AG04450 (cell line): ENCODE measurements around the gene S100A14. TPM values are rescaled to one million over a fixed set of nuclear protein-coding genes. Genes with fewer than 3 reads are reported as not detected.

Experiments used
- CTCF ChIA-PET: fragments of 300-600, 350-600 bp; formaldehyde crosslinking; extraction: SDS; loops from one replicate; lab custom pipeline; 2022; ENCODE audit warnings: antibody characterized with exemption, inconsistent platforms; lab: Charles Lee
- POLR2A ChIA-PET: fragments of 350-600 bp; formaldehyde crosslinking; extraction: SDS; loops from one replicate; lab custom pipeline; 2021; ENCODE audit warnings: antibody characterized with exemption, inconsistent platforms; lab: Yijun Ruan, JAX
- DNase-seq: peaks from one replicate; pipeline ENCODE4 v3.0.0-alpha.2; 2011; ENCODE audit warnings: low read depth, low spot score
- H3K27ac ChIP-seq: one replicate; pipeline ENCODE4 v1.5.1; 2012; ENCODE audit warnings: low read depth, low read length, control low read depth
- H3K27me3 ChIP-seq: one replicate; pipeline ENCODE4 v1.6.0; 2012; ENCODE audit warnings: low read length; ENCODE audit not compliant: control insufficient read depth, insufficient read depth
- H3K4me3 ChIP-seq: 2 replicates; pipeline ENCODE4 v1.5.1; 2011; ENCODE audit warnings: mild to moderate bottlenecking, low read depth, low read length, control low read depth
- H3K9me3 ChIP-seq: 2 replicates; pipeline ENCODE4 v1.5.1; 2012; ENCODE audit warnings: low read length; ENCODE audit not compliant: control insufficient read depth, insufficient read depth
- polyA plus RNA-seq: library from polyadenylated mRNA; depleted of rRNA; stranded (reverse); fragments of >200 nt; gene quantifications from 2 replicates; pipeline ENCODE4 v1.2.3, GENCODE V29; 2011
- TF ChIP-seq, protein P1 (sequence below): IDR thresholded peaks from 2 replicates; pipeline ENCODE4 v1.5.1; 2011; ENCODE audit warnings: low read depth, low read length, control low read depth, inconsistent platforms

The S100A14 gene
- polyA plus RNA-seq, 1 experiment: not detected

DNA sequence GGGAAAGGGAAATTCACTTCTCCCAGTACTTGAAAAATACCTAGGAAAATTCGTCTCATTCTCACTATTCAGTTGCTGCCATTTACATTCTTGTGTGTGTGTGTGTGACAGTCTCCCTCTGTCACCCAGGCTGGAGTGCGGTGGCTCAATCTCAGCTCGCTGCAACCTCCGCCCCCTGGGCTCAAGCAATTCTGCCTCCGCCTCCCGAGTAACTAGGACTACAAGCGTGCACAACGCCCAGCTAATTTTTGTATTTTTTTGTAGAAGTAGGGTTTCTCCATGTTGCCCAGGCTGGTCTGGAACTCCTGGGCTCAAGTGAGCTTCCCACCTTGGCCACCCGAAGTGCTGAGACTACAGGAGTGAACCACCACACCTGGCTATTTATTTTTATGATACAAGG, 43.5 kb upstream of the S100A14 start:
- CTCF ChIA-PET: interaction anchor here (0.7 to 1.9 kb wide), 6 partner anchors 18 to 486 kb away, joined by 3 to 8 read pairs (median 6); partner anchors contain the start of genes S100A1 and S100A13
- H3K4me3 ChIP-seq: peak overlapping the region; percentile 92
- TF ChIP-seq, protein P1, sequence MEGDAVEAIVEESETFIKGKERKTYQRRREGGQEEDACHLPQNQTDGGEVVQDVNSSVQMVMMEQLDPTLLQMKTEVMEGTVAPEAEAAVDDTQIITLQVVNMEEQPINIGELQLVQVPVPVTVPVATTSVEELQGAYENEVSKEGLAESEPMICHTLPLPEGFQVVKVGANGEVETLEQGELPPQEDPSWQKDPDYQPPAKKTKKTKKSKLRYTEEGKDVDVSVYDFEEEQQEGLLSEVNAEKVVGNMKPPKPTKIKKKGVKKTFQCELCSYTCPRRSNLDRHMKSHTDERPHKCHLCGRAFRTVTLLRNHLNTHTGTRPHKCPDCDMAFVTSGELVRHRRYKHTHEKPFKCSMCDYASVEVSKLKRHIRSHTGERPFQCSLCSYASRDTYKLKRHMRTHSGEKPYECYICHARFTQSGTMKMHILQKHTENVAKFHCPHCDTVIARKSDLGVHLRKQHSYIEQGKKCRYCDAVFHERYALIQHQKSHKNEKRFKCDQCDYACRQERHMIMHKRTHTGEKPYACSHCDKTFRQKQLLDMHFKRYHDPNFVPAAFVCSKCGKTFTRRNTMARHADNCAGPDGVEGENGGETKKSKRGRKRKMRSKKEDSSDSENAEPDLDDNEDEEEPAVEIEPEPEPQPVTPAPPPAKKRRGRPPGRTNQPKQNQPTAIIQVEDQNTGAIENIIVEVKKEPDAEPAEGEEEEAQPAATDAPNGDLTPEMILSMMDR: no peak
- H3K9me3 ChIP-seq: no peaks in the 10 kb centered on the region
- POLR2A ChIA-PET: interaction anchor here (1.5 kb wide), 1 partner anchor 26 kb away, joined by 10 read pairs; the partner anchor contains the start of gene CHTOP
- H3K27me3 ChIP-seq: no peaks in the 10 kb centered on the region
- no peak overlapping the region for H3K27ac ChIP-seq
- no peak for DNase-seq

- TF ChIP-seq, protein P1: no peak
- no peaks in the 10 kb centered on the region for H3K27me3 ChIP-seq
- POLR2A ChIA-PET: interaction anchor here (1.5 kb wide), 1 partner anchor 25 kb away, joined by 10 read pairs; the partner anchor contains the start of gene CHTOP
- H3K4me3 ChIP-seq: peak overlapping the region; percentile 92
- CTCF ChIA-PET: interaction anchor here (0.7 to 1.9 kb wide), 6 partner anchors 31 to 486 kb away, joined by 3 to 8 read pairs (median 6); partner anchors contain the start of genes S100A1 and S100A13
- no peaks in the 10 kb centered on the region for H3K9me3 ChIP-seq
- DNase-seq: no peak
- no peak overlapping the region for H3K27ac ChIP-seq
These were observed 43.0 kb upstream of the S100A14 start for GRCh38 chr1:153659175-153659534.

- TF ChIP-seq, protein P1: no peak; the same call in 1 of the 2 replicates
- CTCF ChIA-PET: interaction anchor here (0.7 to 1.9 kb wide), 6 partner anchors 31 to 487 kb away, joined by 3 to 8 read pairs (median 6); partner anchors contain the start of genes S100A1 and S100A13
- peak within 1 kb of the TSS; percentile 92 for H3K4me3 ChIP-seq
- POLR2A ChIA-PET: interaction anchor here (1.5 kb wide), 1 partner anchor 25 kb away, joined by 10 read pairs; the partner anchor contains the start of gene CHTOP
- H3K27ac ChIP-seq: no peak within 1 kb of the TSS
- no peaks in the 10 kb centered on the region for H3K9me3 ChIP-seq
- H3K27me3 ChIP-seq: no peaks in the 10 kb centered on the region
- DNase-seq: peak; percentile 49
These were observed 42.5 kb upstream of the S100A14 start, which contains the start of gene SNAPIN for GRCh38 chr1:153658400-153659174. SNAPIN (plus strand) TSS chr1:153658703; CDS start chr1:153658744, 41 bp downstream.

DNA sequence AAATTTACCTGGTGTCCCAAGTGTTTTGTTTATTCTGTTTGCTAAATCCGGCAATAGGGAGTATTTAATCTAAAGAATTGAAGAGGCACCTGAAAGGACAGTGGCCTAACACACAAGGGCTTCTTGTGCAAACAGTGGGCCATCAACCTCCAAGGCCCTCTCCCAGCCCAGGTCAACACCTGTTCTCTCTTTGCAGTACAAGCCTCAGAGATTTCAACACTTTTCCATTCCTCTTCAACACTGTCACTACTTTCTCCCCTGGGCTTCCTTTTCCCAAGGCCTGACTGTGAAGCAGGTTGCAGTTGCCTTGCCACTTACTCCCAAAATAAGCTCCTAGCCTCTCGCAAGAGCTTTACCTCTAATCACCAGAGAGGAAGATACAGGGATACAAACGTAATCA, 39.2 kb upstream of the S100A14 start:
- H3K27me3 ChIP-seq: no peaks in the 10 kb centered on the region
- H3K27ac ChIP-seq: no peak overlapping the region
- no peaks in the 10 kb centered on the region for H3K9me3 ChIP-seq
- POLR2A ChIA-PET: no interaction called here
- CTCF ChIA-PET: interaction anchor here (1.0 kb wide), 2 partner anchors 28 to 144 kb away, joined by 4 to 5 read pairs; partner anchors contain the start of gene S100A13
- TF ChIP-seq, protein P1: no peak
- DNase-seq: no peak
- H3K4me3 ChIP-seq: no peak overlapping the region
